OCI-M1 (cell line): ENCODE data around the gene TENM4.

ENCODE experiments used
- DNase-seq: peaks from one replicate; lab custom pipeline; 2025; lab: John Stamatoyannopoulos, UW

TENM4 gene

GRCh38 chr11:78972590-78972989, 468.2 kb downstream of the TENM4 start:
- no peak for DNase-seq

GRCh38 chr11:78972177-78972576, 468.7 kb downstream of the TENM4 start:
- no peak for DNase-seq

- no peak for DNase-seq
Measured at GRCh38 chr11:78967811-78968210, 473.0 kb downstream of the TENM4 start.

DNA sequence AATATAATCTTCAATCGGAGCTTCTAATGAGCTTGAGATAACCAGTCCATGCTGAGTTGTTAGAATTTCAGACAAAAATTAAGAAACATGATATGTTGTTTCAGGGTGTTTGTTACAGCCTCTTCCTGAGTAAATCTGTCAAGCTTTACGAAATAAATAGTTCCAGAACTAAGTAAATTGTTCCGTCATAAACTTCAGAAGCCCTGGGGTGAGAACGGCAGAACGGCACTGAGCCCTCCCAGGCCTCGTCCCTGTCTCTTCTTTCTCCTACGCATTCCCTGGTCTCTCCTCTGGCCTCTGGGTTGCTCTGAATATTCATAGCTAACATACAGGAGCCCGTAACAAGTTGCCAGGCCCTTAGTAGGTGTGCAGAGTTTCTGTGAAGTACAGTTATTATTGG, 475.4 kb downstream of the TENM4 start:
- DNase-seq = no peak

DNA sequence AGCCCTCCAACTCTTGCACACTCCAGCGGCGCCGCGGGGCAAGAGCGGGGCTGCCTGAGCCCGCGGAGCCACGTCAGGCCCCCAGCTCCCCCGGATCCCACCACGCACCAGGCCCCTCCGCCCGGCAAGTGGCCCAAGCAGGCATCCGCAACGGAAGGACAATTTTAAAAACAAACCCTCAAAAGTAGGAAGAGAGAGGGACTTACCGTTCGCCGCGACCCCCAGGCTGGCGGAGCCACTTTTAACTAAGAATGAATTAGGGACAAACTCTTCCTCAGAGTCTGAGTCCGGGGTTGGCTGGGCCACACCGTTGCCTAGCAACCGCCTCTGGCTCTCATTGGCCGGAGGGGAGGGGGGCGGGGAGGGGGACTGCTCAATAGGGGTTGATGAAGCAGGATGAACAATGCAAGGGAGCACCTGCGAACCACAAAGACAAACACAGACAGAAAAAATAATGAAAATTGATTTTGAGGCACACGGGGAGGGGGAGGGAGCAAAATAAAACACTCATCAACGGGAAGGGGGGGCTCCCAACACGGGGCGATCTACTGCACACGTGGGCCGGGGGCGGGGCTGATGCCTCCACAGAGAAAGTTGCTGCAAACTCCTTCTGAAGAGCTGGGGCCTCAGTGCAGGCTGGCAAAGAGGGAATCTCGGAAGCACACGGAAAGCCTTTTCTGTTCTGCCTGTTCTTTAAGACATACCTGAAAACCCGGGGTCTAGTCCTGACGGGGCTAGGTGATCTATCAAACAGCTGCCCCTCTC, 478.7 kb downstream of the TENM4 start:
- DNase-seq = no peak

GRCh38 chr11:78961247-78961646, 479.6 kb downstream of the TENM4 start:
- peak; percentile 60 for DNase-seq

DNA sequence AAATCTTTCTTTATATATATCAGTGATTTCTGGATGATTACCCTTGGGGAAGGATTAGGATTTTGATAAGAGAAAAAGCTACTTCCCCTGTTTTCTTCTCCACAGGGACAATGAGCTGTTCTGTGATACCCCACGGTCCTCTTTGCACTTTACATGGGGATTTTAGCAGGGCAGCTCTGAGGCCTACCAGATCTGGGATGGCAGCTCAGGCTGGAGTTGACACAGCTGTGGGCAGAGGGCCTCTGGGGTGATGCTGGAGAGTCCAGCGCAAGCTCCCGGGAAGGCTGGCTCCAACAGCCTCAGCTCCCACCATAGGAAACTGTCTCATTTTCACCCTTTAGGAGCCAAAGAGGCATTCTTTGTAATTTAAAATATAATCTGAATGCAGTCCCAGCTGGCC, 482.4 kb downstream of the TENM4 start:
- no peak for DNase-seq

- DNase-seq = no peak
Measured at GRCh38 chr11:78957476-78958245, 483.2 kb downstream of the TENM4 start.

- DNase-seq = no peak
Measured at GRCh38 chr11:78954696-78955095, 486.1 kb downstream of the TENM4 start.

GRCh38 chr11:78954261-78954660, 486.6 kb downstream of the TENM4 start:
- peak; percentile 52 for DNase-seq

- DNase-seq = no peak
Measured at GRCh38 chr11:78952890-78953289, 487.9 kb downstream of the TENM4 start.

DNA sequence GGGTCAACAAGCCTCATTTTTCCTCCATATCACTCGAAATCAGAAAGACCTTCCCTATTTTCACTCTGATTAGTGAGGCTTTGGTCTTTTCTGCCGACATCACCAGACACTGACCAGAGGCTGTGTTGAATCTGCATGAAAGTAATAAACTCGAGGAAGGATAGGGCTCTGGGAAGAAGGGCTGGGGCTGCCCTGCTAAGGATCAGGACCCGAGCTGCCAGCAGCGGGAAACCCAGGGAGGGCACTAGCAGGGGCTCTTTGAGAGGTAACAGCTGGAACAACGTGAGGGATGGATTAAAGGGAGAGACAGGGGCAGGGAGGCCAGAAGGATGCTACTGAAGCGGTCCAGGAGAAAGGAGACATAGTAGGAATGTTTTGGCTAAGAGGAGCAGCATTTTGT, 488.7 kb downstream of the TENM4 start:
- DNase-seq = no peak

GRCh38 chr11:78949976-78950690, 490.7 kb downstream of the TENM4 start:
- DNase-seq = no peak

DNA sequence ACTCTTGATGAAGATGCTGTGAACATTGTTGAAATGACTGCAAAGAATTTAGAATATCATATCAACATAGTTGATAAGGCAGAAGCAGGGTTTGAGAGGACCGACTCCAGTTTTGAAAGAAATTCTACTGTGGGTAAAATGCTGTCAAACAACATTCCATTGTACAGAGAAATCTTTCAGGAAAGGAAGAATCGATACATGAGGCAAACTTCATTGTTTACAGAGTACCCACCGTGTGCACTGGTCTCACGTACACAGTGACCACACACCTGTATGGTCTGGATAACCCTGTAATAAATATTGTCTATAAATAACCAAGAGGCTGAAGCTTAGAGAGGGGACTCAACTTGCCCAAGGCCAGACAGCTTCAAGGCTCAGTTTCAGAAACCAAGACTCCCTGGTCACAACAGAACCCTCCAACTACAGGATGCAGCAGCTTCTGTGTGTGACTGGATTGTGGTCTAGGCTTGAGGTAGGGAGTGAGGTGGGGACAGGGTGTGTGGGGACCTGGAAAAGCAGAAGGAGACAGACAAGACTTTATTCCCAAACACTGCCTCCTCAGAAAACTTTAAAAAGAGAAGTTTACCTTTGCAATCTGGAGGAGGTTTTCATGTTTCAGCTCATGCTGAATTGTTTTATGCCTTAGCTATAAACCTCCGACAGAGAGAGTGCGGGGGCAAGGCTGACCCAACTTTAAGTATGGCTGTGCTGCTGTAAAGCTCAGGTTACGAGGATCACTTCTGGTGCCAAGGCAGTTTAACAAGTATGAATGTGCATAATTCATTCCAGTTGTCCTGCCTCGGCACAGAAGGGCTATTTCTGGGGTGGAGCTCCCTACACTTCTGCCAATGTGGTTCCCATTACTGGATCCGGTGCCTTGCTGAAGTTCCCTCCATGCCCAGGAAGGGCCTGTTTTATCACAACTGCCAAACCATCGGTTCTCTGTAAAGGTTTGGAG, 493.6 kb downstream of the TENM4 start:
- no peak for DNase-seq

DNA sequence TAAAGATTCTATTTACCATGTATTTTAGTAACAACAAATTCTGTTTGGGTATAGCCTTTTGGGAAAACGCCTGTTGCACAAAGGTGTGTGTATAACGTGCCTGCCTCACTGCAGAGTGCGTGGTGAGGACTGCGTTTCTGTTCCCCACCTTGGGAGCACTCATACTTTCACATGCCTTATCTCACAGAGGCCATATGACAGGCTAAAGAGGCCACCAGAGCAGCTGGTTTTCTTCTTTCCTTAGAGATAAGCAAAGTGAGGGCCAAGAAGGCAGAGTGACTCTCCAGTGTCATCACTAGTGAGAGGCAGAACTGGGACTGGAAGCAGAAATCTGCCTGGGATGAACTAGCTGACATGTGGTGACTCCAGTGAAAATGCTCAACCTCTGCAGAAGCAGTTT, 497.0 kb downstream of the TENM4 start:
- peak; percentile 99 for DNase-seq

- DNase-seq = no peak
Measured at GRCh38 chr11:78943154-78943553, 497.7 kb downstream of the TENM4 start.

DNA sequence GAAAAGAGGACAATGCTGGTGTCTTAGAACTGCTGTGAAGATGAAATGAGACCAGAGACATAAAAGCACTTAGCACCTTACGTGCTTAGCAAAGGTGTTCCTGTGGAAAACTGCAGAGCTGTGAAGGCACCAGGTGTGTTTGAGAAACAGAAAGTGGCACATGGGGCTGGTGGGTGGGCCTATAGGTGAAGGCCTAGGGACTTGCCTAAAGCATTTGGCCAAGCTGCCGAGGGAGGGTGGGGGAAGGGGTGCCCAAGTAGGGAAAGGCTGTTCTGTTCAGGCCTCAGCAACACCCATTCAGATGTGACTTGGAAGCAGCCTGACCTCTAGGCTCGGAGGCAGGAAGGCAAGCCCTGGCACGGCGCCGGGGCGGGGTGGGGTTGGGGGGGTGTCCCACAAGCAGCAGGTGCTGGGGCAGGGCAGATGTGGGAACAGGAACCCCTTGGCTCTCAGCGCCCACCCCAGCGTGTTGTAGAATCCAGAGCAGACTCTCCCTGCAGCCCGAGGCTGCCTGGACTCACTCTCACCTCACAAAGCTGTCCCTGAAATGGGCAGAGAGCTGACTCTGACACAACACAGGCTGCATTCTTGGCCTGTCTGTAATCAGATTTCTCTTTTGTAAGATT, 499.5 kb downstream of the TENM4 start:
- no peak for DNase-seq

- DNase-seq = no peak
Measured at GRCh38 chr11:78940500-78941225, 500.2 kb downstream of the TENM4 start.

DNA sequence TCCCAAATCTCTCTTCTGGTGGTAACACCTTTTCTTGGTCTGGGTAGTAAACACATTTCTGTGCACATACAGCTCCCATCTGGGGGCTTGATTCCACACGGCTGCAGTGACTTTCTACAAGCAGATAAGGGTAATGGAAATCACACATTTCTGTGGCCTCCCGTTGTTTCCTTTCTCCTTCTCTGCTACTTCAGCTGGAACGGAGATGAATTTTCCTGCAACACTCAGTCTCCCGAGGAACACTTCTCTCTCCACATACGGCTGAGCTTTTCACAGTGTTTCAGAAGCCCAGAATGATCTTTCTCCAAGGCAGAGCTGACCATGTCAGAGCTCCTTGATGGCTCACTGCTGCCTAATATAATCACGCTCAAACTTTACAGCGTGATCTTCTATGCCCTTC, 501.9 kb downstream of the TENM4 start:
- no peak for DNase-seq

DNA sequence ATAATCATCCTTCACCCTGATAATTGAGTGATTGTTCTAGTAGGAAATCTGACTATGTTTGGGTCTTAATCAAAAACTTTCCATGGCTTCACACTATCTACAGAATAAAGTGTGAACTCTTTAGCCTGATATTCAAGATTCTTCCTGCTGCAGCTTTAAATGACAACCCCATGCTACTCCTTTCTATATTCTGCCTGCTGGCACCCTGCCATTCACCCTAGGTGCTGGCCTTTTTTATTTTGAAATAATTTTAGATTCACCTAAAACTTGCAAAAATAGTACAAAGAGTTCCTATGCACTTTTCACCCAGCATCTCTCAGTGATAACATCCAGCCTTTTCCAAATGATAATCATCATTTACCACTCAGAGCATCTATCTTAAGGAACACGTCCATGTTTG, 502.8 kb downstream of the TENM4 start:
- DNase-seq = no peak
